Measurements from ENCODE around the gene PTPRG.
"Not testable (repeated sequence)": the region's sequence is repeated elsewhere in the genome, so short reads cannot be mapped to it uniquely, and the experiment has no call there.

DNA sequence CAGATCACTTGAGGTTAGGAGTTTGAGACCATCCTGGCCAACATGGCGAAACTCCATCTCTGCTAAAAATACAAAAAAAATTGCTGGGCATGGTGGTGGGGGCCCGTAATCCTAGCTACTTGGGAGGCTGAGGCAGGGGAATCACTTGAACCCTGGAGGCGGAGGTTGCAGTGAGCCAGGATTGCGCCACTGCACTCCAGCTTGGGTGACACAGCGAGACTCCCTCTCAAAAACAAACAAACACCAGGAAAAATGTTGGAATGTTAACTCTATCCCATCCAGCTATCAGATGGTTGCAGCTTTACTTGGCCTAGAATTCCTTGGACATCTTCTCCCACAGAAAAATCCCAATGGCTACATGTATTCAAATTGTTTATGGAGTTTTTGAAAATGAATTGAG is 254.9 kb downstream of the PTPRG start:
- not testable (repeated sequence) for TF ChIP-seq EZH2 (IDR thresholded peaks at IDR 0.05; ENCODE audit: insufficient read depth, poor library complexity, severe bottlenecking); EZH2phosphoT487 (IDR thresholded peaks at IDR 0.05; ENCODE audit: insufficient read depth, low read depth)

Measured in GM23248 (cell line).